ENCODE measurements around the gene FGFR1OP2. TPM values are rescaled to one million over a fixed set of nuclear protein-coding genes. Genes with fewer than 3 reads are reported as not detected.

The FGFR1OP2 gene
- total RNA-seq, 1 experiment from 2014 or later: 40.6 TPM

- CTCF ChIA-PET: interaction anchor here (1.1 kb wide), 1 partner anchor 115 kb away, joined by 4 read pairs; no protein-coding TSS in a partner anchor
- H3K27me3 Mint-ChIP-seq (ENCODE audit: insufficient read depth, unreplicated experiment): no peaks in the 10 kb centered on the region
- peaks cover 38% of the 10 kb centered on the region for H3K36me3 Mint-ChIP-seq (ENCODE audit: insufficient read depth, unreplicated experiment)
- no peak overlapping the region for H3K27ac Mint-ChIP-seq (ENCODE audit: low read depth, unreplicated experiment)
- intact Hi-C loops (cut with micrococcal nuclease): no loop called here
- no peak overlapping the region for H3K4me3 Mint-ChIP-seq (ENCODE audit: unreplicated experiment)
- peaks cover 33% of the 10 kb centered on the region for H3K4me1 Mint-ChIP-seq (ENCODE audit: insufficient read depth, unreplicated experiment)
- H3K9me3 Mint-ChIP-seq (ENCODE audit: unreplicated experiment): no peaks in the 10 kb centered on the region
- TF ChIP-seq CTCF (IDR thresholded peaks at IDR 0.05; ENCODE audit: unreplicated experiment): no peak
- DNase-seq (ENCODE audit: unreplicated experiment): no peak
- no TSS peak for BruUV-seq (replicated peaks)
- POLR2A ChIA-PET: interaction anchor here (1.0 kb wide), 1 partner anchor 69 kb away, joined by 3 read pairs; the partner anchor contains the start of gene FGFR1OP2
Observed at GRCh38 chr12:27008081-27008480, 69.8 kb downstream of the FGFR1OP2 start.

- no peaks in the 10 kb centered on the region for H3K9me3 Mint-ChIP-seq (ENCODE audit: unreplicated experiment)
- H3K4me1 Mint-ChIP-seq (ENCODE audit: insufficient read depth, unreplicated experiment): peaks cover 37% of the 10 kb centered on the region
- no peaks in the 10 kb centered on the region for H3K27me3 Mint-ChIP-seq (ENCODE audit: insufficient read depth, unreplicated experiment)
- DNase-seq (ENCODE audit: unreplicated experiment): no peak
- peak overlapping the region; percentile 29 for H3K27ac Mint-ChIP-seq (ENCODE audit: low read depth, unreplicated experiment)
- POLR2A ChIA-PET: interaction anchor here (0.9 to 6.4 kb wide), 6 partner anchors 13 to 235 kb away, joined by 3 to 91 read pairs (median 16); partner anchors contain the start of genes MED21 and STK38L
- TF ChIP-seq CTCF (IDR thresholded peaks at IDR 0.05; ENCODE audit: unreplicated experiment): no peak
- H3K36me3 Mint-ChIP-seq (ENCODE audit: insufficient read depth, unreplicated experiment): peaks cover 26% of the 10 kb centered on the region
- H3K4me3 Mint-ChIP-seq (ENCODE audit: unreplicated experiment): peak overlapping the region; percentile 89
- CTCF ChIA-PET: interaction anchor here (0.6 to 3.0 kb wide), 7 partner anchors 13 to 803 kb away, joined by 3 to 10 read pairs (median 3); partner anchors contain the start of gene MED21
- no TSS peak for BruUV-seq (replicated peaks)
- intact Hi-C loops (cut with micrococcal nuclease): loop anchor here (10.0 kb wide), 2 partner anchors 375 to 895 kb away; no protein-coding TSS in a partner anchor
Observed at GRCh38 chr12:27009881-27010301, 71.6 kb downstream of the FGFR1OP2 start.

- peak overlapping the region; percentile 92 for H3K27ac Mint-ChIP-seq (ENCODE audit: low read depth, unreplicated experiment)
- CTCF ChIA-PET: interaction anchor here (0.7 to 3.0 kb wide), 8 partner anchors 9 to 645 kb away, joined by 3 to 10 read pairs (median 4); no protein-coding TSS in a partner anchor
- no peaks in the 10 kb centered on the region for H3K27me3 Mint-ChIP-seq (ENCODE audit: insufficient read depth, unreplicated experiment)
- no TSS peak for BruUV-seq (replicated peaks)
- H3K4me1 Mint-ChIP-seq (ENCODE audit: insufficient read depth, unreplicated experiment): peaks cover 33% of the 10 kb centered on the region
- no peak for TF ChIP-seq CTCF (IDR thresholded peaks at IDR 0.05; ENCODE audit: unreplicated experiment)
- H3K36me3 Mint-ChIP-seq (ENCODE audit: insufficient read depth, unreplicated experiment): peaks cover 26% of the 10 kb centered on the region
- POLR2A ChIA-PET: interaction anchor here (0.6 to 6.4 kb wide), 26 partner anchors 9 to 697 kb away, joined by 3 to 91 read pairs (median 6); partner anchors contain the start of genes C12orf71, FGFR1OP2, INTS13 and MED21
- intact Hi-C loops (cut with micrococcal nuclease): loop anchor here (2.0 to 10.0 kb wide), 3 partner anchors 74 to 898 kb away; partner anchors contain the start of gene FGFR1OP2
- H3K4me3 Mint-ChIP-seq (ENCODE audit: unreplicated experiment): peak overlapping the region; percentile 89
- no peak for DNase-seq (ENCODE audit: unreplicated experiment)
- H3K9me3 Mint-ChIP-seq (ENCODE audit: unreplicated experiment): no peaks in the 10 kb centered on the region
Observed at GRCh38 chr12:27012239-27012981, 74.1 kb downstream of the FGFR1OP2 start.

GRCh38 chr12:27012982-27013255, 74.6 kb downstream of the FGFR1OP2 start:
- Mint-ChIP-seq H3K4me1 (ENCODE audit: insufficient read depth, unreplicated experiment) (peaks cover 35% of the 10 kb centered on the region), H3K36me3 (ENCODE audit: insufficient read depth, unreplicated experiment) (peaks cover 26% of the 10 kb centered on the region), H3K9me3 (ENCODE audit: unreplicated experiment) (no peaks in the 10 kb centered on the region), H3K4me3 (ENCODE audit: unreplicated experiment) (peak overlapping the region; percentile 89), H3K27me3 (ENCODE audit: insufficient read depth, unreplicated experiment) (no peaks in the 10 kb centered on the region), H3K27ac (ENCODE audit: low read depth, unreplicated experiment) (peak overlapping the region; percentile 92)
- CTCF ChIA-PET: interaction anchor here (0.6 to 1.6 kb wide), 9 partner anchors 9 to 645 kb away, joined by 3 to 5 read pairs (median 3); no protein-coding TSS in a partner anchor
- DNase-seq (ENCODE audit: unreplicated experiment): peak; percentile 43
- TF ChIP-seq CTCF (IDR thresholded peaks at IDR 0.05; ENCODE audit: unreplicated experiment): no peak
- POLR2A ChIA-PET: interaction anchor here (0.7 to 6.4 kb wide), 27 partner anchors 8 to 697 kb away, joined by 3 to 91 read pairs (median 5); partner anchors contain the start of genes C12orf71, FGFR1OP2, INTS13 and MED21
- BruUV-seq (replicated peaks): no TSS peak
- intact Hi-C loops (cut with micrococcal nuclease): loop anchor here (2.0 to 10.0 kb wide), 3 partner anchors 74 to 898 kb away; partner anchors contain the start of gene FGFR1OP2
